ENCODE data around the gene CACNA2D2. TPM values are rescaled to one million over a fixed set of nuclear protein-coding genes. Genes with fewer than 3 reads are reported as not detected.
A peak's percentile ranks its signal among the peaks of the same experiment; 100 is the strongest.

The CACNA2D2 gene
- total RNA-seq, 1 donor from 2014 or later: 2.5 TPM

DNA sequence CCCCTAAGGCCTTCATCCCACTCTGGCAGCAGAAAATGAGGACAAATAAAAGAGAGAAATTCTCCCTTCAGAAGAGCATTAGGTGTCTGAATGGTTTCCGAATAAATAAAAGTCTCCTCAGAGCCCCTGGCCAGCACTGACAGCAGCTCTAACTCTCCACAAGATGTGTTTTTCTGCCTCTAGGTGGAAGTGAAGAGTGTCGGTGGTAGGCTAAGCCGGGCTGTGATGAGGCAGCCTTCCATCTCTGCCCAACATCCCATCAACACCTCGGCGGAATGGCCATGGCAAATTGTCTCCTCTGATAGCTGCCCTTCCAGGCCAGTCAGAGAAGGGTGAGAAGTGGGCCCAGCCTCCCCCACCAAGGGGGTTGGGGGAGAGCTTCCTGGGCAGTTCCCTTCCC lies 6.3 kb upstream of the CACNA2D2 start:
- Histone ChIP-seq H3K4me1 (no peaks in the 10 kb centered on the region), H3K27me3 (no peaks in the 10 kb centered on the region), H3K36me3 (no peaks in the 10 kb centered on the region), H3K9me3 (no peaks in the 10 kb centered on the region), H3K27ac (no peak overlapping the region), H3K4me3 (no peak overlapping the region)
- intact Hi-C loops (cut with DNase I): no loop called here
- TF ChIP-seq, protein P1, sequence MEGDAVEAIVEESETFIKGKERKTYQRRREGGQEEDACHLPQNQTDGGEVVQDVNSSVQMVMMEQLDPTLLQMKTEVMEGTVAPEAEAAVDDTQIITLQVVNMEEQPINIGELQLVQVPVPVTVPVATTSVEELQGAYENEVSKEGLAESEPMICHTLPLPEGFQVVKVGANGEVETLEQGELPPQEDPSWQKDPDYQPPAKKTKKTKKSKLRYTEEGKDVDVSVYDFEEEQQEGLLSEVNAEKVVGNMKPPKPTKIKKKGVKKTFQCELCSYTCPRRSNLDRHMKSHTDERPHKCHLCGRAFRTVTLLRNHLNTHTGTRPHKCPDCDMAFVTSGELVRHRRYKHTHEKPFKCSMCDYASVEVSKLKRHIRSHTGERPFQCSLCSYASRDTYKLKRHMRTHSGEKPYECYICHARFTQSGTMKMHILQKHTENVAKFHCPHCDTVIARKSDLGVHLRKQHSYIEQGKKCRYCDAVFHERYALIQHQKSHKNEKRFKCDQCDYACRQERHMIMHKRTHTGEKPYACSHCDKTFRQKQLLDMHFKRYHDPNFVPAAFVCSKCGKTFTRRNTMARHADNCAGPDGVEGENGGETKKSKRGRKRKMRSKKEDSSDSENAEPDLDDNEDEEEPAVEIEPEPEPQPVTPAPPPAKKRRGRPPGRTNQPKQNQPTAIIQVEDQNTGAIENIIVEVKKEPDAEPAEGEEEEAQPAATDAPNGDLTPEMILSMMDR (IDR thresholded peaks at IDR 0.05): no peak
- TF ChIP-seq POLR2A (IDR thresholded peaks at IDR 0.05) (no peak), POLR2AphosphoS5 (IDR thresholded peaks at IDR 0.05; ENCODE audit: insufficient read depth in 1 of 2, low read depth in 1 of 2) (no peak)
- no peak for DNase-seq (ENCODE audit: extremely low spot score in 2 of 2)

- H3K36me3 ChIP-seq: no peaks in the 10 kb centered on the region
- no peaks in the 10 kb centered on the region for H3K4me1 ChIP-seq
- no peaks in the 10 kb centered on the region for H3K9me3 ChIP-seq
- H3K27me3 ChIP-seq: no peaks in the 10 kb centered on the region
- intact Hi-C loops (cut with DNase I): no loop called here
- DNase-seq (ENCODE audit: extremely low spot score in 2 of 2): no peak
- TF ChIP-seq, protein P1 (IDR thresholded peaks at IDR 0.05): no peak
- TF ChIP-seq POLR2AphosphoS5 (IDR thresholded peaks at IDR 0.05; ENCODE audit: insufficient read depth in 1 of 2, low read depth in 1 of 2): no peak
- no peak for TF ChIP-seq POLR2A (IDR thresholded peaks at IDR 0.05)
- H3K4me3 ChIP-seq: no peak overlapping the region
- no peak overlapping the region for H3K27ac ChIP-seq
Measured at GRCh38 chr3:50508821-50509220, 5.4 kb upstream of the CACNA2D2 start.

- H3K4me3 ChIP-seq: no peak overlapping the region
- DNase-seq (ENCODE audit: extremely low spot score in 2 of 2): no peak
- no peaks in the 10 kb centered on the region for H3K27me3 ChIP-seq
- intact Hi-C loops (cut with DNase I): no loop called here
- H3K4me1 ChIP-seq: peaks cover 12% of the 10 kb centered on the region
- no peaks in the 10 kb centered on the region for H3K36me3 ChIP-seq
- H3K9me3 ChIP-seq: no peaks in the 10 kb centered on the region
- TF ChIP-seq POLR2A (IDR thresholded peaks at IDR 0.05) (no peak), POLR2AphosphoS5 (IDR thresholded peaks at IDR 0.05; ENCODE audit: insufficient read depth in 1 of 2, low read depth in 1 of 2) (no peak)
- TF ChIP-seq, protein P1 (IDR thresholded peaks at IDR 0.05): no peak
- no peak overlapping the region for H3K27ac ChIP-seq
Measured at GRCh38 chr3:50506169-50506568, 2.7 kb upstream of the CACNA2D2 start.

DNA sequence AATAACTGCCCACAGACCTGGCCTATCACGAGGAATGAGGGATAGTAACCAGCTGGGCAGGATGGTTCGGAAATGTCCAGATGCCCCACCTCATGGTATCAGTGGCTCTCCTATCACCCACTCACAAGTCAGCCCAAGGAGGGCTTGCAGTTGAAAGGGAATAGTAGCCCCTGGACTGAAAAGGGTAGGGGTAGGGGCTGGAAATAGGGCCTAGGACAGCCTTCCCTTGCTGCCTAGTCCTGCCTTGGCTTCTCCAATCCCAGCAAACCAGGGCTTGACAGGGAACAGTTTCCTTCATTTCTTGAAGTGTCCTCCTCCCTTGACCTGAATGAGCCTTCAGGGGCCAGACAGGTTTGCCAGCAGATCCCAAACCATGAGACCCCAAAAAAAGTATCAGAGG lies 1.2 kb upstream of the CACNA2D2 start:
- Histone ChIP-seq H3K9me3 (no peaks in the 10 kb centered on the region), H3K4me1 (peaks cover 12% of the 10 kb centered on the region), H3K4me3 (no peak overlapping the region), H3K27me3 (no peaks in the 10 kb centered on the region), H3K36me3 (no peaks in the 10 kb centered on the region), H3K27ac (no peak overlapping the region)
- no peak for DNase-seq (ENCODE audit: extremely low spot score in 2 of 2)
- intact Hi-C loops (cut with DNase I): no loop called here
- no peak for TF ChIP-seq POLR2AphosphoS5 (IDR thresholded peaks at IDR 0.05; ENCODE audit: insufficient read depth in 1 of 2, low read depth in 1 of 2)
- TF ChIP-seq POLR2A (IDR thresholded peaks at IDR 0.05): no peak
- TF ChIP-seq, protein P1 (IDR thresholded peaks at IDR 0.05): no peak

DNA sequence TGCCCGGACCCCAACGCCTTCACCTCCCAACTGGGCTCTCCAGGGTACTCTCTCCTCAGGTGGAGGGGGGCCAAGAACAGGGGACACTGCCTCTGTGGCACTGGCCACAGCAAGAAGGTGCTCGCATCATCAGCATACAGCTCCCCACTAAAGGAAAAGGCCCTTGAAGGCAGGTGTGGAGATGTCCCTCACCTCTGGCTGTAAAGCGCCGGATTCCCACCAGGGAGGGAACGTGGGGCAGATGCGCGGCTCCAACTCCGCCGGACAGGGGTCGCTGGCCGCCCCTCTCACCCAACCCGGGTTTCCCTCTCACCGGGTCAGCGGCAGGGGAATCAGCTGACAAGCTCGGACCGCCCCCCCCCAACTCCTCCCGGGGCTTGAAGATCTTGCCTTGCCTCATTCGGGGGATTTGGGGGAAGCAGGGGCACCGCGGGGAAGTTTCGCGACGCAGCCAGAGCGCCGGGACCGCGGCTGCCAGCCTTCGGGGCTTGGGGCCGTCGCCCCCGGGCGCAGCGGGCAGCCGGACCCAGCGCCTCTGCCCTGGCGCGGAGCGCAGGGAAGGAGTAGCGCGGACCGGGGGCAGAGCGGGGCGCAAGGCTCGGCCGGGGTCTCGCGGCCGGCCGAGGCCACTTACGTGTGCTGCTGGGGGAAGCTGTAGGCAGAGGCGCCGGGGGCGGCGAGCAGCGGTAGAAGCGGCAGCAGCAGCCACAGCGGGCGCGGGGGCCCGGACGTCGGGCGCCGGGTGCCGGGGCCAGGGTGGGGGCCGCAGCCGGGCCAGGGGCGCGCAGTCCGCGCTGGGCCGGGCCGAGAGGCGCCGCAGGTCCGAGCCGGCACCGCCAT lies 630 bp downstream of the CACNA2D2 start:
- H3K9me3 ChIP-seq: no peaks in the 10 kb centered on the region
- intact Hi-C loops (cut with DNase I): no loop called here
- no peaks in the 10 kb centered on the region for H3K36me3 ChIP-seq
- H3K27me3 ChIP-seq: no peaks in the 10 kb centered on the region
- DNase-seq (ENCODE audit: extremely low spot score in 2 of 2): no peak
- TF ChIP-seq POLR2AphosphoS5 (IDR thresholded peaks at IDR 0.05; ENCODE audit: insufficient read depth in 1 of 2, low read depth in 1 of 2) (no peak), POLR2A (IDR thresholded peaks at IDR 0.05) (no peak)
- TF ChIP-seq, protein P1 (IDR thresholded peaks at IDR 0.05): no peak
- H3K4me1 ChIP-seq: peaks cover 12% of the 10 kb centered on the region
- H3K27ac ChIP-seq: peak overlapping the region; percentile 13
- H3K4me3 ChIP-seq: peak overlapping the region; percentile 48 to 85
